ENCODE measurements around the gene OSBPL2.

Gene OSBPL2

GRCh38 chr20:62316331-62317166 lies 78.2 kb downstream of the OSBPL2 start:
- TF ChIP-seq PAX5 (IDR thresholded peaks at IDR 0.05; ENCODE audit: insufficient read depth, low read length, severe bottlenecking) (no peak), TAF1 (IDR thresholded peaks at IDR 0.05; ENCODE audit: low read depth, low read length) (no peak), POU2F2 (IDR thresholded peaks at IDR 0.05; ENCODE audit: low read depth, low read length) (no peak), POLR2AphosphoS5 (IDR thresholded peaks at IDR 0.05; ENCODE audit: low read depth, low read length) (no peak), POLR2A (IDR thresholded peaks at IDR 0.05; ENCODE audit: low read depth, low read length) (no peak), SPI1 (IDR thresholded peaks at IDR 0.05; ENCODE audit: low read depth, low read length) (no peak)
- DNase-seq (ENCODE audit: insufficient read length, low spot score) (no peak), FAIRE-seq (no peak)

GRCh38 chr20:62317167-62317655 lies 78.9 kb downstream of the OSBPL2 start:
- TF ChIP-seq PAX5 (IDR thresholded peaks at IDR 0.05; ENCODE audit: insufficient read depth, low read length, severe bottlenecking) (no peak), TAF1 (IDR thresholded peaks at IDR 0.05; ENCODE audit: low read depth, low read length) (no peak), SPI1 (IDR thresholded peaks at IDR 0.05; ENCODE audit: low read depth, low read length) (no peak), POLR2AphosphoS5 (IDR thresholded peaks at IDR 0.05; ENCODE audit: low read depth, low read length) (no peak), POLR2A (IDR thresholded peaks at IDR 0.05; ENCODE audit: low read depth, low read length) (no peak)
- DNase-seq (ENCODE audit: insufficient read length, low spot score) (no peak), FAIRE-seq (no peak)

- no peak for FAIRE-seq
- no peak for TF ChIP-seq PAX5 (IDR thresholded peaks at IDR 0.05; ENCODE audit: insufficient read depth, low read length, severe bottlenecking)
- TF ChIP-seq TAF1 (IDR thresholded peaks at IDR 0.05; ENCODE audit: low read depth, low read length): no peak
- TF ChIP-seq POLR2A (IDR thresholded peaks at IDR 0.05; ENCODE audit: low read depth, low read length): no peak
- TF ChIP-seq SPI1 (IDR thresholded peaks at IDR 0.05; ENCODE audit: low read depth, low read length): no peak
- no peak for TF ChIP-seq POU2F2 (IDR thresholded peaks at IDR 0.05; ENCODE audit: low read depth, low read length)
- no peak for DNase-seq (ENCODE audit: insufficient read length, low spot score)
Measured at GRCh38 chr20:62318400-62319345, 80.4 kb downstream of the OSBPL2 start.

GRCh38 chr20:62319346-62319909 lies 81.1 kb downstream of the OSBPL2 start:
- FAIRE-seq (no peak), DNase-seq (ENCODE audit: insufficient read length, low spot score) (no peak)
- TF ChIP-seq SPI1 (IDR thresholded peaks at IDR 0.05; ENCODE audit: low read depth, low read length) (no peak), POLR2A (IDR thresholded peaks at IDR 0.05; ENCODE audit: low read depth, low read length) (no peak), TAF1 (IDR thresholded peaks at IDR 0.05; ENCODE audit: low read depth, low read length) (no peak), PAX5 (IDR thresholded peaks at IDR 0.05; ENCODE audit: insufficient read depth, low read length, severe bottlenecking) (no peak), POU2F2 (IDR thresholded peaks at IDR 0.05; ENCODE audit: low read depth, low read length) (no peak), POLR2AphosphoS5 (IDR thresholded peaks at IDR 0.05; ENCODE audit: low read depth, low read length) (no peak)

- FAIRE-seq (no peak), DNase-seq (ENCODE audit: insufficient read length, low spot score) (no peak)
- no peak for TF ChIP-seq SPI1 (IDR thresholded peaks at IDR 0.05; ENCODE audit: low read depth, low read length)
- no peak for TF ChIP-seq PAX5 (IDR thresholded peaks at IDR 0.05; ENCODE audit: insufficient read depth, low read length, severe bottlenecking)
- no peak for TF ChIP-seq POU2F2 (IDR thresholded peaks at IDR 0.05; ENCODE audit: low read depth, low read length)
- no peak for TF ChIP-seq TAF1 (IDR thresholded peaks at IDR 0.05; ENCODE audit: low read depth, low read length)
- no peak for TF ChIP-seq POLR2AphosphoS5 (IDR thresholded peaks at IDR 0.05; ENCODE audit: low read depth, low read length)
- no peak for TF ChIP-seq POLR2A (IDR thresholded peaks at IDR 0.05; ENCODE audit: low read depth, low read length)
Measured at GRCh38 chr20:62320581-62321354, 82.4 kb downstream of the OSBPL2 start.

GRCh38 chr20:62321521-62321948 lies 83.2 kb downstream of the OSBPL2 start:
- DNase-seq (ENCODE audit: insufficient read length, low spot score) (peak; percentile 71), FAIRE-seq (no peak)
- TF ChIP-seq TAF1 (IDR thresholded peaks at IDR 0.05; ENCODE audit: low read depth, low read length) (no peak), POU2F2 (IDR thresholded peaks at IDR 0.05; ENCODE audit: low read depth, low read length) (no peak), POLR2AphosphoS5 (IDR thresholded peaks at IDR 0.05; ENCODE audit: low read depth, low read length) (no peak), SPI1 (IDR thresholded peaks at IDR 0.05; ENCODE audit: low read depth, low read length) (no peak), PAX5 (IDR thresholded peaks at IDR 0.05; ENCODE audit: insufficient read depth, low read length, severe bottlenecking) (no peak), POLR2A (IDR thresholded peaks at IDR 0.05; ENCODE audit: low read depth, low read length) (no peak)

- TF ChIP-seq SPI1 (IDR thresholded peaks at IDR 0.05; ENCODE audit: low read depth, low read length): no peak
- TF ChIP-seq POLR2AphosphoS5 (IDR thresholded peaks at IDR 0.05; ENCODE audit: low read depth, low read length): no peak
- no peak for TF ChIP-seq TAF1 (IDR thresholded peaks at IDR 0.05; ENCODE audit: low read depth, low read length)
- no peak for TF ChIP-seq PAX5 (IDR thresholded peaks at IDR 0.05; ENCODE audit: insufficient read depth, low read length, severe bottlenecking)
- TF ChIP-seq POU2F2 (IDR thresholded peaks at IDR 0.05; ENCODE audit: low read depth, low read length): no peak
- no peak for TF ChIP-seq POLR2A (IDR thresholded peaks at IDR 0.05; ENCODE audit: low read depth, low read length)
- no peak for DNase-seq (ENCODE audit: insufficient read length, low spot score)
- FAIRE-seq: no peak
Measured at GRCh38 chr20:62321975-62322374, 83.7 kb downstream of the OSBPL2 start.

GRCh38 chr20:62322492-62323041 lies 84.2 kb downstream of the OSBPL2 start:
- TF ChIP-seq TAF1 (IDR thresholded peaks at IDR 0.05; ENCODE audit: low read depth, low read length): no peak
- no peak for TF ChIP-seq SPI1 (IDR thresholded peaks at IDR 0.05; ENCODE audit: low read depth, low read length)
- TF ChIP-seq PAX5 (IDR thresholded peaks at IDR 0.05; ENCODE audit: insufficient read depth, low read length, severe bottlenecking): no peak
- no peak for DNase-seq (ENCODE audit: insufficient read length, low spot score)
- FAIRE-seq: no peak

Data from GM12891 (cell line).